HepG2 (cell line): Measurements from ENCODE around the gene WDR87. TPM values are rescaled to one million over a fixed set of nuclear protein-coding genes. Genes with fewer than 3 reads are reported as not detected.

Experiments used
- ASH2L ChIP-seq: fragments of 300-600, 200-600 bp; sonication (generic); IDR thresholded peaks from 2 replicates; pipeline ENCODE4 v1.7.0; 2017; ENCODE audit warnings: low read depth, mild to moderate bottlenecking, moderate library complexity, mixed read lengths, low read length; ENCODE audit not compliant: insufficient read length
- ATAD3A ChIP-seq: sonication (generic); formaldehyde crosslinking; IDR thresholded peaks from 2 replicates; pipeline ENCODE4 v1.4.0; 2020; ENCODE audit warnings: missing genetic modification reagents
- ATM ChIP-seq: fragments of 450-650 bp; IDR thresholded peaks from 2 replicates; pipeline ENCODE4 v1.7.1; 2017; ENCODE audit warnings: mild to moderate bottlenecking, borderline replicate concordance
- BCL6 ChIP-seq: IDR thresholded peaks from 2 replicates; pipeline ENCODE4 v1.6.1; 2016; ENCODE audit warnings: missing genetic modification reagents, missing compliant biosample characterization
- BRF2 ChIP-seq: sonication (generic); formaldehyde crosslinking; IDR thresholded peaks from 2 replicates; pipeline ENCODE4 v1.8.1; 2022; ENCODE audit warnings: mild to moderate bottlenecking, missing genetic modification reagents
- HNRNPK ChIP-seq: fragments of 200-400 bp; formaldehyde crosslinking; IDR thresholded peaks from 2 replicates; pipeline ENCODE4 v1.6.1; 2018; ENCODE audit warnings: low read length, low read depth, moderate library complexity, mild to moderate bottlenecking; ENCODE audit not compliant: poor library complexity, severe bottlenecking
- KDM4B ChIP-seq: sonication (generic); formaldehyde crosslinking; IDR thresholded peaks from 2 replicates; pipeline ENCODE4 v1.4.0; 2020; ENCODE audit warnings: missing genetic modification reagents
- MBNL3 ChIP-seq: fragments of 250-450 bp; sonication (Bioruptor Pico); conservative IDR thresholded peaks from 2 replicates; pipeline ENCODE4 v1.8.0; 2022; ENCODE audit warnings: mild to moderate bottlenecking, inconsistent platforms
- NFKBIZ ChIP-seq: IDR thresholded peaks from 2 replicates; pipeline ENCODE4 v1.6.1; 2018; ENCODE audit warnings: missing genetic modification reagents, missing compliant biosample characterization
- NR2C2 ChIP-seq: sonication (generic); formaldehyde crosslinking; IDR thresholded peaks from 2 replicates; pipeline ENCODE4 v1.4.0; 2020; ENCODE audit warnings: missing genetic modification reagents, mild to moderate bottlenecking, moderate library complexity, borderline replicate concordance
- RNF2 ChIP-seq: fragments of 450-650 bp; conservative IDR thresholded peaks from 2 replicates; pipeline ENCODE4 v1.6.1; 2016; ENCODE audit warnings: low read depth
- SMYD3 ChIP-seq: sonication (generic); formaldehyde crosslinking; IDR thresholded peaks from 2 replicates; pipeline ENCODE4 v1.8.1; 2023; ENCODE audit warnings: mild to moderate bottlenecking, missing genetic modification reagents
- SP2 ChIP-seq: sonication (generic); formaldehyde crosslinking; IDR thresholded peaks from 2 replicates; pipeline ENCODE4 v1.5.1; 2020; ENCODE audit warnings: mild to moderate bottlenecking, missing genetic modification reagents
- TFE3 ChIP-seq: IDR thresholded peaks from 2 replicates; pipeline ENCODE4 v1.6.1; 2016
- TGIF2 ChIP-seq: IDR thresholded peaks from 2 replicates; pipeline ENCODE4 v1.6.1; 2016; ENCODE audit warnings: control low read depth, missing compliant biosample characterization
- TMF1 ChIP-seq: sonication (generic); formaldehyde crosslinking; IDR thresholded peaks from 2 replicates; pipeline ENCODE4 v1.8.1; 2022; ENCODE audit warnings: low read depth, missing genetic modification reagents
- XBP1 ChIP-seq: sonication (generic); formaldehyde crosslinking; IDR thresholded peaks from 2 replicates; pipeline ENCODE4 v1.5.0; 2020; ENCODE audit warnings: missing genetic modification reagents
- ZBTB14 ChIP-seq: sonication (generic); formaldehyde crosslinking; IDR thresholded peaks from 2 replicates; pipeline ENCODE4 v1.4.0; 2020; ENCODE audit warnings: missing genetic modification reagents
- ZFP62 ChIP-seq: sonication (generic); formaldehyde crosslinking; IDR thresholded peaks from 2 replicates; pipeline ENCODE4 v1.4.0; 2020; ENCODE audit warnings: missing genetic modification reagents
- ZIK1 ChIP-seq: sonication (generic); formaldehyde crosslinking; IDR thresholded peaks from 2 replicates; pipeline ENCODE4 v1.5.0; 2020; ENCODE audit warnings: mild to moderate bottlenecking, low read depth, missing genetic modification reagents, borderline replicate concordance
- ZNF296 ChIP-seq: sonication (generic); formaldehyde crosslinking; conservative IDR thresholded peaks from 2 replicates; pipeline ENCODE4 v1.5.0; 2020; ENCODE audit warnings: mild to moderate bottlenecking, missing genetic modification reagents
- ZNF30 ChIP-seq: sonication (generic); formaldehyde crosslinking; IDR thresholded peaks from 2 replicates; pipeline ENCODE4 v1.5.0; 2020; ENCODE audit warnings: mild to moderate bottlenecking, missing genetic modification reagents
- ZNF414 ChIP-seq: sonication (generic); formaldehyde crosslinking; IDR thresholded peaks from 2 replicates; pipeline ENCODE4 v1.5.0; 2020; ENCODE audit warnings: missing genetic modification reagents
- ZNF431 ChIP-seq: sonication (generic); formaldehyde crosslinking; IDR thresholded peaks from 2 replicates; pipeline ENCODE4 v1.9.0; 2022; ENCODE audit warnings: missing genetic modification reagents, low read depth, mild to moderate bottlenecking, borderline replicate concordance
- ZNF546 ChIP-seq: sonication (generic); formaldehyde crosslinking; conservative IDR thresholded peaks from 2 replicates; pipeline ENCODE4 v1.8.1; 2023; ENCODE audit warnings: mild to moderate bottlenecking, missing genetic modification reagents
- ZNF570 ChIP-seq: sonication (generic); formaldehyde crosslinking; IDR thresholded peaks from 2 replicates; pipeline ENCODE4 v1.4.0; 2020; ENCODE audit warnings: mild to moderate bottlenecking, missing genetic modification reagents, borderline replicate concordance
- ZNF737 ChIP-seq: sonication (generic); formaldehyde crosslinking; IDR thresholded peaks from 2 replicates; pipeline ENCODE4 v1.5.0; 2020; ENCODE audit warnings: missing genetic modification reagents, mild to moderate bottlenecking, borderline replicate concordance
- ZNF766 ChIP-seq: sonication (generic); formaldehyde crosslinking; IDR thresholded peaks from 2 replicates; pipeline ENCODE4 v1.5.0; 2020; ENCODE audit warnings: missing genetic modification reagents, borderline replicate concordance
- ZNF879 ChIP-seq: sonication (generic); formaldehyde crosslinking; IDR thresholded peaks from 2 replicates; pipeline ENCODE4 v1.8.1; 2023; ENCODE audit warnings: missing genetic modification reagents
- ZSCAN12 ChIP-seq: sonication (generic); formaldehyde crosslinking; IDR thresholded peaks from 2 replicates; pipeline ENCODE4 v1.9.0; 2021; ENCODE audit warnings: mild to moderate bottlenecking, missing genetic modification reagents
- polyA plus RNA-seq, 8 experiments: library from polyadenylated mRNA; depleted of rRNA in 3 of 8; stranded (reverse) in 7 of 8; unstranded in 1 of 8; fragments of >200 nt; fragmentation: Illumina TruSeq in 4 of 8; extraction: Trizol in 4 of 8; gene quantifications; 2 replicates each; pipeline versions ENCODE4 v1.2.1 to v1.2.3, GENCODE V29; 2011 to 2016; ENCODE audit warnings: low read depth in 4 of 8, missing spikeins in 1 of 8, mixed read lengths in 1 of 8; ENCODE audit not compliant: insufficient read depth in 1 of 8
- total RNA-seq, 5 experiments: library from RNA; depleted of rRNA; stranded (reverse); fragments of >200 nt; fragmentation: Illumina TruSeq; extraction: Trizol; gene quantifications; 2 replicates each; pipeline ENCODE4 v1.2.3, GENCODE V29; 2016; ENCODE audit warnings: low read depth in 1 of 5

The WDR87 gene
- total and polyA plus RNA-seq, 2 of the 13 experiments (the other 11 are each of a cell fraction or from before 2014, with no cell fraction given): not detected

GRCh38 chr19:37874784-37875183 lies 31.6 kb downstream of the WDR87 start (continued):
- TF ChIP-seq ZNF296 (CRISPR knock-in tag) (no peak), ATM (no peak), ZFP62 (CRISPR knock-in tag) (no peak), XBP1 (CRISPR knock-in tag) (no peak), ZSCAN12 (CRISPR knock-in tag) (no peak), ZNF30 (CRISPR knock-in tag) (no peak), ASH2L (no peak), TMF1 (CRISPR knock-in tag) (no peak), NR2C2 (CRISPR knock-in tag) (no peak), SMYD3 (CRISPR knock-in tag) (no peak), NFKBIZ (CRISPR knock-in tag) (no peak), SP2 (CRISPR knock-in tag) (no peak), ZNF737 (CRISPR knock-in tag) (no peak), ZNF546 (CRISPR knock-in tag) (no peak), ZIK1 (CRISPR knock-in tag) (no peak), TFE3 (CRISPR knock-in tag) (peak; percentile 80), BRF2 (CRISPR knock-in tag) (no peak), ZBTB14 (CRISPR knock-in tag) (no peak), RNF2 (no peak), MBNL3 (CRISPR knock-in tag) (no peak), HNRNPK (no peak), ZNF570 (no peak), KDM4B (CRISPR knock-in tag) (no peak), ATAD3A (no peak), ZNF879 (CRISPR knock-in tag) (no peak), ZNF431 (no peak; the same call in 1 of the 2 replicates), BCL6 (CRISPR knock-in tag) (peak; percentile 36; the same call in 1 of the 2 replicates), ZNF766 (CRISPR knock-in tag) (peak; percentile 44; the same call in 1 of the 2 replicates), ZNF414 (CRISPR knock-in tag) (0 out of 2 replicates have a peak, but pooled peaks have one; percentile 30), TGIF2 (CRISPR knock-in tag) (0 out of 2 replicates have a peak, but pooled peaks have one; percentile 54)
